Measurements from ENCODE around the gene CYP17A1. TPM values are rescaled to one million over a fixed set of nuclear protein-coding genes. Genes with fewer than 3 reads are reported as not detected.
"Not testable (repeated sequence)": the region's sequence is repeated elsewhere in the genome, so short reads cannot be mapped to it uniquely, and the experiment has no call there.

CYP17A1 gene
- total and polyA plus RNA-seq, 2 donors (not counting 1 experiment from before 2014, with no cell fraction given): not detected

- not testable (repeated sequence) for H3K4me2 ChIP-seq (ENCODE audit: extremely low read depth, insufficient read depth, low read length); DNase-seq (ENCODE audit: low read depth in 2 of 2); H3K79me2 ChIP-seq (ENCODE audit: control insufficient read depth, insufficient read depth, low read length); H3K9me3 ChIP-seq (ENCODE audit: control insufficient read depth, insufficient read depth, low read depth, low read length); H3K36me3 ChIP-seq (ENCODE audit: control insufficient read depth, insufficient read depth, low read length); H3K4me1 ChIP-seq (ENCODE audit: control insufficient read depth, extremely low read depth, insufficient read depth, low read length); H3K27me3 ChIP-seq (ENCODE audit: control insufficient read depth, insufficient read depth, low read length); H2AFZ ChIP-seq (ENCODE audit: low read length); H3K4me3 ChIP-seq (replicated peaks in 1 of 4; ENCODE audit: control extremely low read depth in 1 of 4, insufficient read depth in 1 of 4, low read depth in 3 of 4, low read length in 4 of 4); H4K20me1 ChIP-seq (ENCODE audit: control insufficient read depth, extremely low read depth, insufficient read depth, low read length); H3K27ac ChIP-seq (ENCODE audit: insufficient read depth, low read length); H3K9ac ChIP-seq (ENCODE audit: insufficient read depth, low read length)
Measured at GRCh38 chr10:102853237-102853636, 16.0 kb upstream of the CYP17A1 start.

GRCh38 chr10:102850025-102850518, 12.9 kb upstream of the CYP17A1 start:
- H3K27me3 ChIP-seq (ENCODE audit: control insufficient read depth, insufficient read depth, low read length): peaks cover 4% of the 10 kb centered on the region
- H3K4me3 ChIP-seq (replicated peaks in 1 of 4; ENCODE audit: control extremely low read depth in 1 of 4, insufficient read depth in 1 of 4, low read depth in 3 of 4, low read length in 4 of 4): no peak overlapping the region
- no peak for TF ChIP-seq EZH2 (IDR thresholded peaks at IDR 0.05; ENCODE audit: low read length, missing control alignments)
- TF ChIP-seq, protein P1, sequence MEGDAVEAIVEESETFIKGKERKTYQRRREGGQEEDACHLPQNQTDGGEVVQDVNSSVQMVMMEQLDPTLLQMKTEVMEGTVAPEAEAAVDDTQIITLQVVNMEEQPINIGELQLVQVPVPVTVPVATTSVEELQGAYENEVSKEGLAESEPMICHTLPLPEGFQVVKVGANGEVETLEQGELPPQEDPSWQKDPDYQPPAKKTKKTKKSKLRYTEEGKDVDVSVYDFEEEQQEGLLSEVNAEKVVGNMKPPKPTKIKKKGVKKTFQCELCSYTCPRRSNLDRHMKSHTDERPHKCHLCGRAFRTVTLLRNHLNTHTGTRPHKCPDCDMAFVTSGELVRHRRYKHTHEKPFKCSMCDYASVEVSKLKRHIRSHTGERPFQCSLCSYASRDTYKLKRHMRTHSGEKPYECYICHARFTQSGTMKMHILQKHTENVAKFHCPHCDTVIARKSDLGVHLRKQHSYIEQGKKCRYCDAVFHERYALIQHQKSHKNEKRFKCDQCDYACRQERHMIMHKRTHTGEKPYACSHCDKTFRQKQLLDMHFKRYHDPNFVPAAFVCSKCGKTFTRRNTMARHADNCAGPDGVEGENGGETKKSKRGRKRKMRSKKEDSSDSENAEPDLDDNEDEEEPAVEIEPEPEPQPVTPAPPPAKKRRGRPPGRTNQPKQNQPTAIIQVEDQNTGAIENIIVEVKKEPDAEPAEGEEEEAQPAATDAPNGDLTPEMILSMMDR (conservative IDR thresholded peaks at IDR 0.05 in 1 of 2, IDR thresholded peaks at IDR 0.05 in 1 of 2; ENCODE audit: low read depth in 1 of 2, low read length in 2 of 2): no peak
- no peak for DNase-seq (ENCODE audit: low read depth in 2 of 2)
- H3K9ac ChIP-seq (ENCODE audit: insufficient read depth, low read length): no peak overlapping the region
- no peaks in the 10 kb centered on the region for H3K4me1 ChIP-seq (ENCODE audit: control insufficient read depth, extremely low read depth, insufficient read depth, low read length)
- no peak overlapping the region for H3K4me2 ChIP-seq (ENCODE audit: extremely low read depth, insufficient read depth, low read length)
- no peaks in the 10 kb centered on the region for H3K79me2 ChIP-seq (ENCODE audit: control insufficient read depth, insufficient read depth, low read length)
- H4K20me1 ChIP-seq (ENCODE audit: control insufficient read depth, extremely low read depth, insufficient read depth, low read length): no peaks in the 10 kb centered on the region
- H2AFZ ChIP-seq (ENCODE audit: low read length): no peak overlapping the region
- H3K36me3 ChIP-seq (ENCODE audit: control insufficient read depth, insufficient read depth, low read length): no peaks in the 10 kb centered on the region
- H3K27ac ChIP-seq (ENCODE audit: insufficient read depth, low read length): no peak overlapping the region
- H3K9me3 ChIP-seq (ENCODE audit: control insufficient read depth, insufficient read depth, low read depth, low read length): no peaks in the 10 kb centered on the region

DNA sequence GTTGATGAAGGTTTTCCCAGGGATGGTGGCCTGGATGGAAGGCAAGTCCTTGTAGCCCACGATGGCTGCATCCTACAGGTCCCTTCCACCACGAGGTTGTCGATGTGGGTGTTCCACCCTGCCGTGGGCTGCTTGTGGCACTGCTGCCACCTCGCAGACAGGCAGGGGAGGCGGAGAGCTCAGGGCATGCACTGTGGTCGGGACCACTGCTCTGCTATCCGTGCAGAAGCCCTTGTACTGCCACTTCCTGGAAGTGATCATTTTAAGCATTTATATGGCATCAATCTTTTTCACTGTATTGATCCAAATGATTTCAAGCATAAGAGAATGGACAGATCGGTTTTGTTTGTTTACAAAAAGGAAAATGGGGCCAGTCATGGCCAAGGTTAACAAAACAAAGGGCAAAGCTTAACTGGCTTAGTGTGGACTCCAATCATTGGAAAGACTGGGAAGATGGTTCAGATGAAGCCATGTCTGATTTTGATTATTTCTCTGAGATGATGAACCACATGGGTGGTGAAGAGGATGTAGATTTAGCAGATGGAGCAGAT, 8.2 kb upstream of the CYP17A1 start:
- H3K4me3 ChIP-seq (replicated peaks in 1 of 4; ENCODE audit: control extremely low read depth in 1 of 4, insufficient read depth in 1 of 4, low read depth in 3 of 4, low read length in 4 of 4): no peak overlapping the region
- H4K20me1 ChIP-seq (ENCODE audit: control insufficient read depth, extremely low read depth, insufficient read depth, low read length): no peaks in the 10 kb centered on the region
- H3K27ac ChIP-seq (ENCODE audit: insufficient read depth, low read length): no peak overlapping the region
- H3K79me2 ChIP-seq (ENCODE audit: control insufficient read depth, insufficient read depth, low read length): no peaks in the 10 kb centered on the region
- no peak overlapping the region for H3K4me2 ChIP-seq (ENCODE audit: extremely low read depth, insufficient read depth, low read length)
- DNase-seq (ENCODE audit: low read depth in 2 of 2): no peak
- H2AFZ ChIP-seq (ENCODE audit: low read length): no peak overlapping the region
- H3K27me3 ChIP-seq (ENCODE audit: control insufficient read depth, insufficient read depth, low read length): peaks cover 5% of the 10 kb centered on the region
- TF ChIP-seq, protein P1 (conservative IDR thresholded peaks at IDR 0.05 in 1 of 2, IDR thresholded peaks at IDR 0.05 in 1 of 2; ENCODE audit: low read depth in 1 of 2, low read length in 2 of 2): no peak
- no peak for TF ChIP-seq EZH2 (IDR thresholded peaks at IDR 0.05; ENCODE audit: low read length, missing control alignments)
- no peak overlapping the region for H3K9ac ChIP-seq (ENCODE audit: insufficient read depth, low read length)
- no peaks in the 10 kb centered on the region for H3K9me3 ChIP-seq (ENCODE audit: control insufficient read depth, insufficient read depth, low read depth, low read length)
- H3K36me3 ChIP-seq (ENCODE audit: control insufficient read depth, insufficient read depth, low read length): no peaks in the 10 kb centered on the region
- no peaks in the 10 kb centered on the region for H3K4me1 ChIP-seq (ENCODE audit: control insufficient read depth, extremely low read depth, insufficient read depth, low read length)

GRCh38 chr10:102844190-102844776, 7.1 kb upstream of the CYP17A1 start:
- H3K27ac ChIP-seq (ENCODE audit: insufficient read depth, low read length); H3K4me3 ChIP-seq (replicated peaks in 1 of 4; ENCODE audit: control extremely low read depth in 1 of 4, insufficient read depth in 1 of 4, low read depth in 3 of 4, low read length in 4 of 4); H3K36me3 ChIP-seq (ENCODE audit: control insufficient read depth, insufficient read depth, low read length); H3K9ac ChIP-seq (ENCODE audit: insufficient read depth, low read length); H3K27me3 ChIP-seq (ENCODE audit: control insufficient read depth, insufficient read depth, low read length); H3K79me2 ChIP-seq (ENCODE audit: control insufficient read depth, insufficient read depth, low read length); H4K20me1 ChIP-seq (ENCODE audit: control insufficient read depth, extremely low read depth, insufficient read depth, low read length); H3K4me2 ChIP-seq (ENCODE audit: extremely low read depth, insufficient read depth, low read length); H3K9me3 ChIP-seq (ENCODE audit: control insufficient read depth, insufficient read depth, low read depth, low read length); H2AFZ ChIP-seq (ENCODE audit: low read length); DNase-seq (ENCODE audit: low read depth in 2 of 2); H3K4me1 ChIP-seq (ENCODE audit: control insufficient read depth, extremely low read depth, insufficient read depth, low read length): not testable (repeated sequence)

GRCh38 chr10:102843139-102843538, 5.9 kb upstream of the CYP17A1 start:
- not testable (repeated sequence) for H2AFZ ChIP-seq (ENCODE audit: low read length); DNase-seq (ENCODE audit: low read depth in 2 of 2); H3K4me2 ChIP-seq (ENCODE audit: extremely low read depth, insufficient read depth, low read length); H3K4me3 ChIP-seq (replicated peaks in 1 of 4; ENCODE audit: control extremely low read depth in 1 of 4, insufficient read depth in 1 of 4, low read depth in 3 of 4, low read length in 4 of 4); H3K36me3 ChIP-seq (ENCODE audit: control insufficient read depth, insufficient read depth, low read length); H3K9me3 ChIP-seq (ENCODE audit: control insufficient read depth, insufficient read depth, low read depth, low read length); H3K27me3 ChIP-seq (ENCODE audit: control insufficient read depth, insufficient read depth, low read length); H3K4me1 ChIP-seq (ENCODE audit: control insufficient read depth, extremely low read depth, insufficient read depth, low read length); H3K79me2 ChIP-seq (ENCODE audit: control insufficient read depth, insufficient read depth, low read length); H4K20me1 ChIP-seq (ENCODE audit: control insufficient read depth, extremely low read depth, insufficient read depth, low read length); H3K9ac ChIP-seq (ENCODE audit: insufficient read depth, low read length); H3K27ac ChIP-seq (ENCODE audit: insufficient read depth, low read length)

Data from fibroblast of lung (primary cell).